ENCODE data around the gene ALPG. TPM values are rescaled to one million over a fixed set of nuclear protein-coding genes. Genes with fewer than 3 reads are reported as not detected.
"Not testable (repeated sequence)": the region's sequence is repeated elsewhere in the genome, so short reads cannot be mapped to it uniquely, and the experiment has no call there.

Gene ALPG
- total RNA-seq, 1 experiment from 2014 or later = 2.5 TPM

- Histone ChIP-seq H3K9me3 (no peaks in the 10 kb centered on the region), H3K4me1 (no peaks in the 10 kb centered on the region), H3K4me3 (ENCODE audit: low read depth, low read length) (no peak overlapping the region), H3K27me3 (replicated peaks; ENCODE audit: control insufficient read depth, insufficient read depth, low read length) (no peaks in the 10 kb centered on the region), H3K36me3 (ENCODE audit: control insufficient read depth, insufficient read depth, low read length) (no peaks in the 10 kb centered on the region)
- Mint-ChIP-seq H3K4me1 (ENCODE audit: low read depth, unreplicated experiment) (no peaks in the 10 kb centered on the region), H3K27me3 (ENCODE audit: insufficient read depth, unreplicated experiment) (no peaks in the 10 kb centered on the region), H3K9me3 (ENCODE audit: unreplicated experiment) (no peaks in the 10 kb centered on the region), H3K36me3 (ENCODE audit: insufficient read depth, unreplicated experiment) (no peaks in the 10 kb centered on the region), H3K27ac (ENCODE audit: unreplicated experiment) (no peak overlapping the region), H3K4me3 (ENCODE audit: unreplicated experiment) (no peak overlapping the region)
- no peak for TF ChIP-seq CTCF (IDR thresholded peaks at IDR 0.05; ENCODE audit: insufficient read depth in 1 of 2, low read depth in 1 of 2, low read length in 1 of 2, severe bottlenecking in 1 of 2, unreplicated experiment in 1 of 2)
- intact Hi-C loops (cut with micrococcal nuclease; ENCODE audit: unreplicated experiment) = no loop called here
- CTCF ChIA-PET = no interaction called here
- no peak for DNase-seq
- BruUV-seq (replicated peaks) = no TSS peak
- POLR2A ChIA-PET = no interaction called here
Measured at GRCh38 chr2:232449964-232450363, 43.3 kb downstream of the ALPG start.

GRCh38 chr2:232451645-232452044 is 45.0 kb downstream of the ALPG start:
- BruUV-seq (replicated peaks); H3K4me3 ChIP-seq (ENCODE audit: low read depth, low read length); DNase-seq; H3K36me3 ChIP-seq (ENCODE audit: control insufficient read depth, insufficient read depth, low read length); intact Hi-C loops (cut with micrococcal nuclease; ENCODE audit: unreplicated experiment); H3K9me3 ChIP-seq; CTCF ChIA-PET; H3K4me1 Mint-ChIP-seq (ENCODE audit: low read depth, unreplicated experiment); H3K27ac Mint-ChIP-seq (ENCODE audit: unreplicated experiment); H3K36me3 Mint-ChIP-seq (ENCODE audit: insufficient read depth, unreplicated experiment); POLR2A ChIA-PET; H3K27me3 Mint-ChIP-seq (ENCODE audit: insufficient read depth, unreplicated experiment); H3K4me3 Mint-ChIP-seq (ENCODE audit: unreplicated experiment); H3K27me3 ChIP-seq (replicated peaks; ENCODE audit: control insufficient read depth, insufficient read depth, low read length); H3K9me3 Mint-ChIP-seq (ENCODE audit: unreplicated experiment): not testable (repeated sequence)
- H3K4me1 ChIP-seq = peaks cover 11% of the 10 kb centered on the region

GRCh38 chr2:232454630-232455029 is 48.0 kb downstream of the ALPG start:
- intact Hi-C loops (cut with micrococcal nuclease; ENCODE audit: unreplicated experiment) = no loop called here
- H3K4me1 Mint-ChIP-seq (ENCODE audit: low read depth, unreplicated experiment) = no peaks in the 10 kb centered on the region
- POLR2A ChIA-PET = no interaction called here
- CTCF ChIA-PET = interaction anchor here (1.4 kb wide), 1 partner anchor 10 kb away, joined by 4 read pairs; no protein-coding TSS in a partner anchor
- Histone ChIP-seq H3K4me1 (peaks cover 11% of the 10 kb centered on the region), H3K9me3 (no peaks in the 10 kb centered on the region), H3K4me3 (ENCODE audit: low read depth, low read length) (no peak overlapping the region), H3K27me3 (replicated peaks; ENCODE audit: control insufficient read depth, insufficient read depth, low read length) (no peaks in the 10 kb centered on the region), H3K36me3 (ENCODE audit: control insufficient read depth, insufficient read depth, low read length) (no peaks in the 10 kb centered on the region)
- H3K27ac Mint-ChIP-seq (ENCODE audit: unreplicated experiment) = no peak overlapping the region
- H3K9me3 Mint-ChIP-seq (ENCODE audit: unreplicated experiment) = no peaks in the 10 kb centered on the region
- DNase-seq = no peak
- TF ChIP-seq CTCF (IDR thresholded peaks at IDR 0.05; ENCODE audit: insufficient read depth in 1 of 2, low read depth in 1 of 2, low read length in 1 of 2, severe bottlenecking in 1 of 2, unreplicated experiment in 1 of 2) = no peak
- H3K36me3 Mint-ChIP-seq (ENCODE audit: insufficient read depth, unreplicated experiment) = no peaks in the 10 kb centered on the region
- no peak overlapping the region for H3K4me3 Mint-ChIP-seq (ENCODE audit: unreplicated experiment)
- no peaks in the 10 kb centered on the region for H3K27me3 Mint-ChIP-seq (ENCODE audit: insufficient read depth, unreplicated experiment)
- no TSS peak for BruUV-seq (replicated peaks)

Data from Caco-2 (cell line).